GM10847 (cell line): ENCODE results near the gene KCNC3.

Source experiments
- POLR2A ChIP-seq: IDR thresholded peaks from 2 replicates; pipeline ENCODE4 v1.6.1; 2011; ENCODE audit not compliant: insufficient read length; ENCODE audit errors: extremely low read depth

Gene KCNC3

DNA sequence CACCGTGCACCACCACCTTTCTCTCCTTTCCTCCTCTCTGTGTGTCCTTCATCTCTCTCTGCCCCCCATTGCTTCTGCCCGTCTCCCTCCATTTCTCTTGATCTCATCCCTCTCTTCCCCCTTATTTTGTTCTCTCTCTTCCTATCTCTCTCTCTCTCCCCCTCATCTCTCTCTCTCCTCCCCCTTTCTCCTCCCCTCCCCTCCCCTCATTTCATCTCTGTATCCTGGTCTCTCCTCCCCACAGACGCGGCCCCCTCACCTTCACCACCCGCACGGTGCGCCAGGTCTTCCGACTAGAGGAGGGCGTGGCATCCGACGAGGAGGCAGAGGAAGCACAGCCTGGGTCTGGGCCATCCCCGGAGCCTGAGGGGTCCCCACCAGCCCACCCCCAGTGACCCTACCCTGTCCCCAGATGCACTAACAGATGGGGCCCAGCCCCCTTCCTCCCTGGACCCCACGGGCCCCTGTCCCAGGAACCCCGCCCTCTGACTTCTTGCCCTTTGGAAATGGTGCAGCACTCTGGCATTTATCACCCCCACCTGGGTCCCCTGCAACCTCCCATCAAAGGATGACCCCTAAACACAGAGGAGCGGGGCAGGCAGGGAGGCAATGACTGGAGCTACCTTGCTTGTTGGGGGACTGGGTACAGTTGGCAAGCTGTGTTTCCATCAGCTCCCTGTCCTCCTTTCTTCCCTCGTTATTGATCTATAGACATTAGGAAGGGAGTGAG lies 19.6 kb downstream of the KCNC3 start:
- no peak for TF ChIP-seq POLR2A

DNA sequence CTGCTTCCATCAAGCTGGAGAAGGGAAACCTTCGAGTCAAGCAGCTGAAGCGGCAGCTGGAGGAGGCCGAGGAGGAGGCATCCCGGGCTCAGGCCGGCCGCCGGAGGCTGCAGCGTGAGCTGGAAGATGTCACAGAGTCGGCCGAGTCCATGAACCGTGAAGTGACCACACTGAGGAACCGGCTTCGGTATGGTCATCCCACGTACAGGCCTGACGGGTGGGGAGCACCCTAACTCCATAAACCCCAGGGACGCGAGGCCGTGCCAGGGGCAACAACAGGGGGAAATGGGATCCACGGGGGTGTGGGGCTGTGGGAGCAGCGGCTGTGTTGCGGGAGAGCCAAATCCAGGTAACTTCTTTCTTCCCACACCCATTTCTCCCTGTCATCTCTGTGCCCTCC lies 20.2 kb downstream of the KCNC3 start:
- no peak for TF ChIP-seq POLR2A

DNA sequence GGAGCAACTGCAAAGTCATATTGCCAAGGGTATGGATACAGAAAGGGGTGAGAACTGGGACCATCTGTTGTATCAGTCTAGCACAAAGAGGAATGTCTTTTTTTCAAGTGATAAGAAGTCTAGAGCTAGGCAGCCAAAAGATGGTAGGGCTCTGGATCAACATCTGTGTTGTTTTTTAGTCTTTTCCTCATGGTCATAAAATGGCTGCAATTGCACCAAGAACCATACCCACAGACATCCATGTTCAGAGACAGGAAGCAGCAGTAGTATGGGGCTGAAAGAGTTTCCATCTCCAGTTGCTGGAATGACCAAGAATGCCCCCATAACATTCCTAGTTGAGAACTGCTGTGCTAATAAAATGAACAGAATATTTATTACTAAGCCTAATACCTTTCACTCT lies 25.6 kb downstream of the KCNC3 start:
- TF ChIP-seq POLR2A = no peak

- TF ChIP-seq POLR2A = no peak
These were observed 27.6 kb downstream of the KCNC3 start for GRCh38 chr19:50301607-50301971.

GRCh38 chr19:50300814-50301606 lies 28.2 kb downstream of the KCNC3 start:
- no peak for TF ChIP-seq POLR2A

GRCh38 chr19:50300051-50300450 lies 29.1 kb downstream of the KCNC3 start:
- TF ChIP-seq POLR2A = no peak

DNA sequence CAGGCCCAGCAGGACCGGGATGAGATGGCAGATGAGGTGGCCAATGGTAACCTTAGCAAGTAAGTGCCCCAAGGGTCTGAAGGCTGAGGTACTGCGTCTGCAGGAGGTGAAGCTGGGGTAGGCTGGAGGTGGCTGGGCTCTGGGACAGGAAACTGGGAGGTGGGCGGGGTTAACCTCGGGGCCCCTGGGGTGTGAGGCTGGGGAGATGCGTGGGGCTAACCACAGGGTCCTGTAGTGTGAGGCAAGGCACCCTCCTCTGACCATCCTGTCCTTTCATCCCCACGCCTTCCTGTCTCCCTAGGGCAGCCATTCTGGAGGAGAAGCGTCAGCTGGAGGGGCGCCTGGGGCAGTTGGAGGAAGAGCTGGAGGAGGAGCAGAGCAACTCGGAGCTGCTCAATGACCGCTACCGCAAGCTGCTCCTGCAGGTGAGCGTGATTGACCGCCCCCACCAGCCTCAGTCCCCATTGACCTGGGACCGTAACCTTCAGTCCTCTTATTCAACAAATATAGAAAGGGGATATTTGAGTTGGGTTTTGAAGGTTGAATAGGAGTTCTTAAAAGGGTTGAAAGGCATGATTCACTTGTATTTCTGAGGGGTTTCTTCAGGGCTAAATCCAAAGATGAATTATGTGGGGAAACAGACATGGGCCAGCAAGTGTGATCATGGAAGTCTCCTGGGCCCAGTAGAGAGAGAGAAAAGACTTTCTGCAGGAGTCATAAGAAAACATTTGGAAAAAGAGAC lies 35.7 kb downstream of the KCNC3 start:
- TF ChIP-seq POLR2A = no peak

DNA sequence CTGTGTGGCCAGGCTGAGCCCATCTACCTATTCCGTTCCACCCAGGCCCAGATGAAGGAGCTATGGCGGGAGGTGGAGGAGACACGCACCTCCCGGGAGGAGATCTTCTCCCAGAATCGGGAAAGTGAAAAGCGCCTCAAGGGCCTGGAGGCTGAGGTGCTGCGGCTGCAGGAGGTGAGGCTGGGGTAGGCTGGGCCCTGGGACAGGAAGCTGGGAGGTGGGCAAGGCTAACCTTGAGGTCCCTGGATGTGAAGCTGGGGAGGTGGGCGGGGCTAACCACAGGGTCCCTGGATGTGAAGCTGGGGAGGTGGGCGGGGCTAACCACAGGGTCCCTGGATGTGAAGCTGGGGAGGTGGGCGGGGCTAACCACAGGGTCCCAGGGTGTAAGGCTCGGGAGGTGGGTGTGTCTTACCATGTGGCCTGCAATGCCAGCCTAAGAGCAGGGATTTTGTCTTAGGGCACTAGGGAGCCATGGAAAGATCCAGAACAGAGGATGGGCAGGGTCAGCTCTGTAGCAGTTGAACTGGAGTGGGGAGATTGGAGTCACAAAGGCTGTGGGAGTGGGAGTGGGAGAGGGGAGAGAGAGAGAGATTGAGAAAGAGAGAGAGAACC lies 36.9 kb downstream of the KCNC3 start:
- no peak for TF ChIP-seq POLR2A

DNA sequence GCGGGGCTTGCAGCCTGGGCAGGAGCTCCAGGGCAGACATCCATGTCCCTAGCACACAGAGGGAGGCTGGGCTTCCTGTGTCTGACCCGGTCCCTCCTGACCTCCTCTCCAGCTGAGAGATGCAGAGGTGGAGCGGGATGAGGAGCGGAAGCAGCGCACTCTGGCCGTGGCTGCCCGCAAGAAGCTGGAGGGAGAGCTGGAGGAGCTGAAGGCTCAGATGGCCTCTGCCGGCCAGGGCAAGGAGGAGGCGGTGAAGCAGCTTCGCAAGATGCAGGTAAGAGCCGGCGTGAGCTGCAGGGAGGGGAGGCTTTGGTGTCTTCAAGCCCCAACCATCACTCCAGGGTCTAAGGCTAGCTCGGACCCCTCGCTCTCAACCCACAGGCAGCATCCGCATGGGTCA lies 38.4 kb downstream of the KCNC3 start:
- TF ChIP-seq POLR2A = no peak

- TF ChIP-seq POLR2A = no peak
These were observed 39.2 kb downstream of the KCNC3 start for GRCh38 chr19:50290011-50290410.

- TF ChIP-seq POLR2A = no peak
These were observed 40.2 kb downstream of the KCNC3 start for GRCh38 chr19:50288954-50289353.

DNA sequence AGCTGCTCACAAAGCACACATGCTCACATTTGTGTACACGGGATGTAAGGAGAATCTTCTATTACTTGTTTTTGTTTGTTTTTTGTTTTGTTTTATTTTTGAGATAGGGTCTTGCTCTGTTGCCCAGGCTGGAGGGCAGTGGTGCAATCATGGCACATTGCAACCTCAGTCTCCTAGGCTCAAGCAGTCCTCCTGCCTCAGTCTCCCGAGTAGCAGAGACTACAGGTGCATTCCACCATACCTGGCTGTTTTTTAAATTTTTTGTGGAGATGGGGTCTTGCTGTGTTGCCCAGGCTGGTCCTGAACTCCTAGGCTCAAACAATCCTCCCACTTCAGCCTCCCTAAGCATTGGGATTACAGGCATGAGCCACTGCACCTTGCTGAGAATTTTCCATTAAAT lies 41.8 kb downstream of the KCNC3 start:
- no peak for TF ChIP-seq POLR2A

GRCh38 chr19:50286443-50286842 lies 42.7 kb downstream of the KCNC3 start:
- TF ChIP-seq POLR2A = no peak

DNA sequence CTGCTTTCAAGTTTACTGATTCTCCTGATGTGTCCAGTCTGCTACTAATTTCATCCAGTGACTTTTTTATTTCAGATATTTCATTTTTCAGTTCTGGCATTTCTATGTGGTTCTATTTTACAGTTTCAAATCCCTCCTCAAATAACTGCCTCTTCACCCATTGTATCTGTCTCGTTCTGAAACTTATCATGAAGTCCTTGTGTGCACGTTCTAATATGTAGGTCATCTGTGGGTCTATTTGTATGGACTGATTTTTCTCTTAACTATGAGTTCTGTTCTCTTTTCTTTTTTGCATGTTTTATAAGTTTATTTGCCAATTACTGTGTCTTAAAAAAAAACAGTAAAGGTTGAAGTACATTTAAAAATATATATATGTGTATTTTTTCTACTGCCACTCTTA lies 43.3 kb downstream of the KCNC3 start:
- no peak for TF ChIP-seq POLR2A

DNA sequence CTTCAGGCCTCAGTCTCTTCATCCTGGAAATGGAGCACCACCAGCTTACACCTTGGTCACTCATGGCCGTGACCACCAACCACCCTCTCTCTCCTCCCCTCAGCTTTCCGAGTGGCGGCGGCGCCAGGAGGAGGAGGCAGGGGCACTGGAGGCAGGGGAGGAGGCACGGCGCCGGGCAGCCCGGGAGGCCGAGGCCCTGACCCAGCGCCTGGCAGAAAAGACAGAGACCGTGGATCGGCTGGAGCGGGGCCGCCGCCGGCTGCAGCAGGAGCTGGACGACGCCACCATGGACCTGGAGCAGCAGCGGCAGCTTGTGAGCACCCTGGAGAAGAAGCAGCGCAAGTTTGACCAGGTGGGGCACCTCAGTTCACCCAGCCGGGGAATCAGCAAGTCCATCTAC lies 47.7 kb downstream of the KCNC3 start:
- no peak for TF ChIP-seq POLR2A

- TF ChIP-seq POLR2A = no peak
These were observed 48.2 kb downstream of the KCNC3 start for GRCh38 chr19:50280983-50281382.
